HG03175 (cell line): ENCODE measurements around the gene ATP1B1.

Source experiments
- ATAC-seq: cut with Tn5 transposase; IDR thresholded peaks from one replicate; pipeline ENCODE4 v1.9.1; 2021; ENCODE audit warnings: mild to moderate bottlenecking, moderate library complexity; ENCODE audit not compliant: unreplicated experiment

ATP1B1 gene

DNA sequence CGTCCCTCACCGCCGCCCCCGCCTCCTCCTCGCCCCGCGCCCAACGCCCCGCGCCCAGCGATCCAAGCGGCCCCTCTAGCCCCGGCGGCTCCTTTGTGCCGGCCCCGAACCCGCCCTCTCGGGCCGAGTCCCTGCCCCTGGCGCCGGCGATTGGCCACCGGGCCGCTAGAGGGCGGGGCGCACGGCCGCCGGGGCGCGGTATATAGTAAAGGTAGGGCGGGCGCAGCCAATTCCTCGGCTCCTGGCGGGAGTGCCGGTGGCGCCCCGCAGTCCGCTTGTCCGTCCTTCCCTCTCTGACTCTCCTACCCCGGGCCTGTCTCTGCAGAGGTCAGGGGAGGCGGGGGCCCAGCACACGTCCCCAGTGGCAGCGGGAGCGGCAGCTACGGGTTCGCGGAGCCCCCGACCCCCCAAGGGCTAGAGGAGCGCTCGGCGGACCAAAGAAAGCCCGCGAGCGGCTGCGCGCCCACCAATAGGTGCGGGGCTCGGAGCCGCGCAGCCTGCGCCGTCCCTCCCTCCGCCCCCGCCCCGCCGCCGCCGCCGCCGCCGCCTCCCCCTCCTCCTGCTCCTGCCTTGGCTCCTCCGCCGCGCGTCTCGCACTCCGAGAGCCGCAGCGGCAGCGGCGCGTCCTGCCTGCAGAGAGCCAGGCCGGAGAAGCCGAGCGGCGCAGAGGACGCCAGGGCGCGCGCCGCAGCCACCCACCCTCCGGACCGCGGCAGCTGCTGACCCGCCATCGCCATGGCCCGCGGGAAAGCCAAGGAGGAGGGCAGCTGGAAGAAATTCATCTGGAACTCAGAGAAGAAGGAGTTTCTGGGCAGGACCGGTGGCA is at the start of gene ATP1B1:
TSS of gene ATP1B1 (plus strand) at position 596 of the 826 bp plus-strand sequence. CDS start at position 736, 140 bp downstream.
- ATAC-seq = peak; percentile 89

DNA sequence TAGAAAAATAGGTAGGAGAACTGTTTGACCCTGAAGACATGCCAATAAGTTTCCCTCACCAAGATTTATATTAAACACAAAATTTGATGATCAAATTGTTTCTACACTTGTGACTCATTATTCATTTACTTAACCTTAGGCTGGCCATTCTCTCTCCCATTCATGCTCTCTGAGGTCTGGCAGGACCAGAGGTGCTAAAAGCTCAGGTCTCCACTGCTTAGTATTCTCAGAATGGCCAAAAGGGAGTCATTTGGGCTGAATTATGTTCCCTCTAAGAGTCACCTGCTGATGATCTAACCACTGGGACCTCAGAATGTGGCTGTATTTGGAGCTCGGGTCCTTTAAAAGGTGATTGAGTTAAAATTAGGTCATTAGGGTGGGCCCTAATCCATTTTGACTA is 47.1 kb upstream of the ATP1B1 start:
- no peak for ATAC-seq

DNA sequence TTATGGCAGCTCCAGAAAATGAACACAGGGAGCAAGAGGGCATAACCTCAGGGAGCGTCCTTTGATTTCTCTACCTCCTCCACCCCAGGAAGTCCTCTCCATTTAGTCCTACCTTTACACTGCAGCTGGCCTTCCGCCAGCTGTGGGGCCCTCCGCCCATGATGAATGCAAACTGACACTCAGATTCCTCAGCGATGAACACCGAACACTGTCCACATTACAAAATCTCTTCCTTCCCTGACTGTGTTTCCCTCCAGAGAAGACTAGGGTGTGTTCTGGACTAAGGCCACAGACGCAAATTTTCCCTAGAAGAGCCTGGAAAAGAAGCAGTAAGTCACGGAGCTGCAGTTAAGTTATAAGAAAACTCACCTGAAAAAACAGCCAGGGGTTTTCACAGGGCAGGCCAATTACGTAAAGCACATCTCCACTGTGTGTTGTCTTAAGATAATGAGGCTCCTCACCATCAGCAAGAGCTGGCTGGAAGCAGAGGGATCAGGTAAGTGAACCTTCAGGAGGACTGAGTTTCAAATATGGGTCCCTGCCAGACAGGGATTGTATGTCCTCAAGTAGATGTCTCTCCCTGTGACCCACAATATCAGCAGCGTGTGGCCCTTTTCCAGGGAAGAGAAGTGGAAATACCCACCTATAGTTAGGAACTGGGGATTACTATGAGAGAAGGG is 46.3 kb upstream of the ATP1B1 start:
- no peak for ATAC-seq

DNA sequence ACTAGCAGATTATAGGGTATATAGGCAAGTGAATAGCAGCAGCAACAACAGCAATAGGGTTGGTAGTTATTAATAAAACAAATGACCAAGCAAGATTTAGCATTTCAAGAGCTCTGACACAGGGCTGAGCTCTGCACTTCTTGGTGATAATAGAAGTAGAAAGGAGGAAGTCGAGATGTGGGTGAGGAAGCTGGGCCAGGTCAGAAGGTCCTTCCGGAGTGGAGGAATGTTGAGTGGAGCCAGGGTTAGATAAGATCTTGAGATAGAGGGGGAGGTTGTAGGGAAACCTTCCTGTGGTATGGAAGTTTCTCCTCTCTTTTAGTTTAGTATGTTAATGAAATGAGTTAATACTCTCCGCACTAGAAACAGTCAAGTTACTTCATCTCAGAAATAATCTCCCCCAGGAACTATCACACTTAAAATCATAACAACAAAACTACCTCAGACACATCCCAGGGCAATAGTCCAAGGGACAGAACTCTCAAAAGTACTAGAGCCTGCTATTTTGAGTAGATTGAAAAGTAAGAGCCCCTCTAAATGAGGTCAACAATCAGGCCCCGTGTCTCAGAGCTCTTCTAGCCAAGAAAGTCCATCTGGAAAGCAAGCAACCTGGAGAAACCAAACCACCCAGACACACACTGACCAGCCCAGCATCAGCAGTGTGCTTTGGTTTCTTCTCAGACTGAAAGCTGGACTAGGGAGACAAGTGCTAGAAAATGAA is 45.4 kb upstream of the ATP1B1 start:
- ATAC-seq = no peak

DNA sequence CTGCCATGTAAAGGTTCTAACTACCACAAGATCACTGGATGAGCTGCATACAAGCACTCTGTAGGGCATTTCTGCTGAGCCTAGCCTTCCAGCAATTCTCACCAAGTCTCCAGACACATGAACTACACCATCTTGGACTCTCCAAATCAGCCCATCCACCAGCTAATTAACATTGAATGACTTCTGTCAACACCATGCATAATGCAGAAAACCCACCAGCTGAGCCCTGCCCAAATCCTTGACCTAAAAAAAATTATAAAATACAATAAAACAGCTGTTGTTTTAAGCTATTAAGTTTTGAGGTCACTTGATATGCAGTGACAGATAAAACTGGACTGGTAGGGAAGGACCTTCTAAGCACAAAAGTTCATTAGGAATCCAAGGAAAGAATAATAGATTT is 44.3 kb upstream of the ATP1B1 start:
- ATAC-seq = no peak

DNA sequence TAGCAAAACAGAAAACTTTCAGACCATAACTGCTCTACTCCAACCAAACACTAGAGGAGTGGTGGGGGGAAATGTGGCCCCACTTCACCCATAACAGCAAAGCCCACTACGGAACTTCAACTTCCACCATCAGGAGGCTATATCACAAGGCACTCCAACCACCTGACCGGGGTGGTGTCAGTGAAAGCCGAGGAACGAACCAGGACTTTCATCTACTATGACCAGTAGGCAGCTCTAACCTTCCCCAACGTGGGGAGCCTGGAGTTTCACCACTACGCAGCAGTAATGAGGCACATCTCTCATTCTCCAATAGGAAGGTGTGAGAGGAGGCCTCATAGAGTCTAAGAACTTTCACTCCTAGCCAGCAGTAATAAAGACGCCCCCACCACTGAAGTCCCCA is 42.4 kb upstream of the ATP1B1 start:
- no peak for ATAC-seq

DNA sequence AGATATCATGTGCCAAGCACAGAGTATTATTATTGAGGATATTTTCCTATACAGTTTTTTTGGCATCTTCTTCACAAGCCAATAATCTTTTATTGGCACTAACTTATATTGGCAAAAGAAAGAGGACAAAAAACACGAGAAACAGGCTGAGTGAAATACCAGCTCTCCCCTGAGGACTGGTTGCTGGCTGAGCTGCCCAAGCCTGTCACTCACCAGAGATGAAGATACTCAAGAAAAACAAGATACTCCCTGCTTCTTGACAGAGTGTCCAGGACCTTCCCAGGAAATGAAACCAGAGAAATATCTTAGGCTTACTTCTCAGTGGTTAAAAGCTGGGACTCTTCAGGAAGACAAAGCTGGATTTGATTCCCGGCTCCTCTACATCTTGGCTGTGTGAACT is 35.9 kb upstream of the ATP1B1 start:
- ATAC-seq = no peak

DNA sequence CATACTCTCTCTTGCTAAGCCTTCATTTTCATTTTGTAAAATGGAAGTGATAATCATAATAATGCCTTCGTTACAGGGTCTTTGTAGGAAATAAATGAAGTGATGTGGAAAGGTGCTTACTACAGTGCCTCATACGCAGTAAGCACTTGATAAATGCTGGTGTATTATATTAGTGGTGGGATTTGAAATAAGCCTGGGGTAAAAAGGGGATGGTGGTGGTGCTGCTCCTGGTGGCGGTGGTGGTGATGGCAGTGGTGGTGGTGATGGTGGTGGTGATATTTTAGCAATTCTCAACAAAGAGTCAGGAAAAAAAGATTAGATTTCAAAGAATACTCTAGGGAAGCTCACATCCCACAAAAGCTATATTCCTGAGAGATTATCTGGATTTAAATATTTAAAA is 35.5 kb upstream of the ATP1B1 start:
- ATAC-seq = no peak

DNA sequence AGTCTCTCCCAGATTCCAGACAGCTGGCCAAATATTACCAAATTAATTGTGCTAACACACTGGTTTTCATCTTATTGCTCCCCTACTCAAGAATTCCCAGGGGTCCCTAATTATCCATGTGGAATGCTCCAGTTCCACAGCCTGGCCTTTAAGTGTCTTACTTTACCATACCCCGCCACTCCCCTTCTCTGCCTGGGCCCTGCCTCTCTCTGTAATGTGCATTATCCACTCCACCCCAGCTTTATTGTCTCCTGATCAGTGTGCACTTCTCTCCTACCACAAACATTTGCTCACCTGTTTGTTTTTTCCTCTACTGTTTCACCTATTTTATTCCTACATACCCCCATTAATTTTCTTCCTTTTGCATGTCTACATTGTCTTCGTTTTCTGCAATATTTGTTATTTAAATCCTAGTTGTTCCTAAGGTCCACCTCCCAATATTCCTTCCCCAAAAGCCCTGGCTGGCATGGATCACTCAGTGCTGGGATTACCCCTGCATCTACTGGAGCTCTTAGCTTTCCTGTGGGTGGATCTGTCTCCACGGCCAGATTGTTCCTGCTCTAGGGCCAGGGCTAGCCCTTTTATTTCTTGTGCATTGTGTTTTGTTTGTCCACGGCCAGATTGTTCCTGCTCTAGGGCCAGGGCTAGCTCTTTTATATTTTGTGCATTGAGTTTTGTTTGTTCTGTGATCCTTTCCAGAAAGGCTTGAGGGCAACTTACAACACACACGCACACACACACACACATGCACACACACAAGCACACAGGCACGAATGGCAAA is 33.4 kb upstream of the ATP1B1 start:
- no peak for ATAC-seq

DNA sequence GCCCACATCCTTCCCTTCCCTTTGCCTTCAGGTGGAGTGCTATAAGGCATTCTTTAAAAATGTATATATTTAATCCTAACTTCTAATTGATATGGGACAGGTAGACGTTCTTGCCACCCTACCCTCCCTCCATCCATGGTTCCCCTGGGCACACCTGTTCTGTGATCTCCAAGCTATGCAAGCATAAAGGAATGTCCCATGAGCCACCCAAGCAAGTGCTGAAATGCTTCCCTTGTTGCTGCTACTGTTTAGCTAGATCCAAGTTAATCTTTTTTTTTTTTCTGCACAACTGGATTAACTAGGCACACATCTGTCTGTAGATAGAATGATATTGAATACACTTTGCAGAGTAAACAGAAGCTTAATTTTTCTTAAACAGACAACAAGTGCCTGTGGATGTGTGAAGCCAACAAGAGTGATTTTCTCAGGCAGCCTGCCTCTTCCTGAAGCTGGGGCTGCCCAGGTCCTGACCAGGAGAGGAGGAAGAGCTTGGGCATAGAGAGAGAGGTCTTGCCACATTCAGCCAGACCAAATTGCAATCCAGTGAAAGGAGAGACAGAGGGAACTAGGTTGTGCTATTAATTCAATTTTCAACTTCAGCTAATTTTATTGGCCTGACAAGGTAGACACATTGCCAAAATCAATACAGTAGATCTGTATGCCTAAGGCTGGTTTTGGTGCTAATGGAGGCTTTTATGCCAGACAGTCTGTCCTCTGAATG is 28.2 kb upstream of the ATP1B1 start:
- ATAC-seq = no peak

DNA sequence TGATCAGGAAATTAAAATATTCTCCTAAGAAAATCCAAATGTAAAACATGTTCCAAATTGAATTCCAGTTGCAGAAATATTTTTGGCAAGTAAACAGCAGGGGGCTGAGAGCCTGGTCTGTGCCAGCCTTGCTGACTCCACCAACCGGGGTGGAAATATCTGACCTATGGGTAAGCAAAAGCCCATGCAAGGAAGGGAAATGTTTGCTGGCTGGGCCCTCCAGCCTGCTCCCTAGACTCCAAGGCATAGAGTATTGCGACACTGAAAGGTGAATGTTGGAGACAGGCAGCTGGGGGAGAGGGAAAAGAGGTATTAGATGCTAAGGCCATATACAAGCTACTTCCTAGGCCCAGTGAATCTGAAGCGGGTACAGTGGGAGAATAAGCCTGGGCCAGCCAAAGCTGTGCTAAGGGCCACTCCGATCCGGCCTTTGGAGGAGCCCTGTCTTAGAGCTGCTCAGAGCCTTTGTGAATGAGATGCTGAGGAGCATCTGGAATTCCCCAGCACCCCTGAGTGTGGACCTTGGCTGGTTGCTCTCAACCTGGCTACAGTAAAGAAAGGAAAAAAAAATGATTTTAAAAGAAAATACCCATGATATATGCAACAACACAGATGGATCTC is 24.9 kb upstream of the ATP1B1 start:
- no peak for ATAC-seq

DNA sequence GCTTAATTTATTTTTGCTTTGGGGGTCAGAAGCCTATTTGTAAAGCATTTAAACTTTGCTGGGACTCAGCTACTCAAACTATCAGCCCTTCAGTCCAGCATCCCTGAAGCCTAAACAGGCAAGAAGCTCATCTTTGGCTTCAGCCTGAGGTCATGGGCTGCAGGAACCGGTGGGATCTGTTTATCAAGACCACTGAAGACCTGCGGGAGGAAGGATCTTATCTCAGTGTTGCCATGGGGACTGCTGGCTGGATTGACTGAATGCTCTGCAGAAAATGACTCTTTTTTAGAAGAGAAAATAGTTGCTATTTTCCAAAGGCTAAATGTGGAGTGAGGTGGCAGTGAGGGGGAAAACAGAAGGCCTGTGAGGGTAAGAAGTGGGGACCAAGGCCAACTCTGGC is 20.6 kb upstream of the ATP1B1 start:
- ATAC-seq = no peak

DNA sequence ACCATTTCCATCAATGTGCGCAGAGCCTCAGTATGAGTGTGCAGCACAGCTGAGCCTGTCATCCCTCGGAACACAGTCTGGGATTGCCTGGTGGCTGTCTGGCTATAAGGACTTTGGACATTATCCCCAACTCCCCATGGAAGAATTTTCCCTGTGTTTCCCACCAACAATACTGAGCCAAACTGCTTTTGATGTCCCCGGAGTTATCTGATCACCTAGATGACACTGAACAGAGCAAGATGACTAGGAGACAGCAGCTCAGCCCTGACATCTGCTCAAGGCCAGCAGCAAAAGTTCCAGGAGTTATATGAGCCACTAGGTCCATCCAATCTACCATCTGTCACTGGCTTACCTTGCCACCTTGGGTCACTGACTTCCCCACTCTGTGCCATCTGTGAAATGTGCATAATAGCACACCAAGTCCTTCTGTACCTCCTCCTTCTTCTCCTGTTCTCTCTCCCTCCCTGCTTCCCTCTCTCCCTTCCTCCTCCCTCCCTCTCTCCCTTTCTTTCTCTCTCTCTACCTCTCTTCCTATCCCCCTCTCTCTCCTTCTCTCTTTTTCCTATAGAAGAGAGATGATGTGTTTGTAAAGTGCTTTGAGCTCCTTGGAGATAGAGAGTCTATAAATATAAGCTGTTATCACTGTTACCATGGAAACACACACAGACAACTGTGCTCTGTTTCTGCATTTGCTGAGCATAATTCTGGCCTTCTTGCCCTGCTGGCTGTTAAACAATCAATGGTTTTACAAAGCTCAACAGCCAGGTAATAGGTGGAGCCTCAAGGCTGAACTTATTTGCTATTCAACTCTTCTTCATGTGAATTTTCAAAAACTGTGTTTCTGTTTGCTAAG is 19.7 kb upstream of the ATP1B1 start:
- peak; percentile 43 for ATAC-seq

DNA sequence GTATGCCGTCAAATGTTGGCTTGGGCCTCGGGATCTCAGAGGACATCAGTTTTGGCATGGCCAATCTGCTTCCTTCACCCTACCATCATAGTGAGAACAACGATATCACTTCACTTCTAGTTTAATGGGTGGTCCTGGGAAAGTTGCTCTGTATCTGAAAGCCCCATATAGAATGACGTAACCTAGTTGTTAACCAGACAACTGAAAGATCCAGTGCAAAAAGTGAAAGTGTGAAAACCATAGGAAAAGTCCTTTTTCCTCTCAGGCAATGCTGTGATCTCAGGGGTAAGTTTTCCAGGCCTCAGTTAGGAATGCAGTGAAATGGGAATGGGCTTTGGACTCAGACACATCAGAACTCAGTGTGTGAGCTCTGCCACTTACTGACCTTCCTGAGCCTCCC is 18.6 kb upstream of the ATP1B1 start:
- no peak for ATAC-seq

DNA sequence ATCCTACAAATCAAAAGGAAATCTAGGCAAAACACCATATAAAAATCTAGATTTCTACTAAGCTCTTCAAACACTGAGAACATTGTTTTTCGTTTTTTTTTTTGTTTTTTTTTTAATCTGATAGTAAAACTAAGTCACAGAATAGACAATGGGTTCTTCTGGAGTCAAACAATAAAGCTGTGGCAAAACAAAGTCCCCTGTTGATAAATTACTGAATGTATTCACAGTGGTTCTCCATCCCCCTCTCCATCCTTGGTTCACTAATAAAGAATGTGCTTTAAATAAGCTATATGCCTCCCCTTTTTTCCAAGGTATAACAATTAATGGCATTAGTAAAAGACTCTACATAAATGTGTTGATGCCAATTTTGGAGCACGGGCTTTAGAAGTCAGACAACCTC is 16.7 kb upstream of the ATP1B1 start:
- ATAC-seq = no peak

DNA sequence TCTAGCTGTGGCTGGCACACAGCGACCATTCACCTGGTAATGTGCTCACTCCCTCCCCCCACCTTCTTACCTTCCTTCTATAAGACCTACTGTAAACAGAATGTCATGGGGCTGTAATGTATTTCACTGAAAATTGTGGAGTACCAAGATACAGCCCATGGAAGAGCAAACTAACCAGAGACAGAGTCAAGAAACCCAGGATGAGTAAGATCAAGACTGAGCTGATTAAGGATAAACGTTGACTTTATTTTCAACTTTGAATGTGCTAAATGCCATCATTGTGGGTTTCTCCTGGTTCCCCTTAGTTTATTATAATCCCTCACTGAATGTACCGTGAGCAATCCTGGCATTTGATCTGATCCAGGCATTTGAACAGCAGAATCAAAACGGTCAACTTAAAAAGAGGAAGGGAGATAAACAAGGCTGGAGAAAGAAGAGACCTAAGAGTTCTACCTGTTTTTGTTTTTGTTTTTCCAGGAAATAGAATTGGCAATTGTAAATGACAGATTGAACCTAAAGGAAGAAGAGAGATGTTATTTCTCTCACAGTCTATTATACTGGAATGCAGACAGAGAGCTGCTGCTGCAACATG is 16.1 kb upstream of the ATP1B1 start:
- ATAC-seq = no peak

DNA sequence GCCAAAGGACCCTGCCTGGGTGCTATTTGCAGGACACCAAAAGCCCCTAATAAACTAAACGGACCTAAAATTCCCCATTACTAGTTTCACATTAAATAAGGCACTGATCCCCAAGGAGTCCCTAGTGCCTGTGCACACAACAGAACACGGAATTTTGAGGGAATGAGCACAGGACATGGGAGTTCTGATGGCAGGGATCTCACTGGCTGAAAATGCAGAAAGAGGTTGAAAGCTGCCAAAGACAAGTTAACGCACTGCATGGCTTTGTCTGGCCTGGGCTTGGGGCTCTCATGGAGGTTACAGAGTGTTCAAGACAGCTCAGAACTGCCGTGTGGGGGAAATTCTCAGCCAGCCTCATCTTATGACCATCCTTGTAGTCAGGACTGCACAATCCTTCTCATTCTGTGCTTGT is 15.6 kb upstream of the ATP1B1 start:
- peak; percentile 38 for ATAC-seq

DNA sequence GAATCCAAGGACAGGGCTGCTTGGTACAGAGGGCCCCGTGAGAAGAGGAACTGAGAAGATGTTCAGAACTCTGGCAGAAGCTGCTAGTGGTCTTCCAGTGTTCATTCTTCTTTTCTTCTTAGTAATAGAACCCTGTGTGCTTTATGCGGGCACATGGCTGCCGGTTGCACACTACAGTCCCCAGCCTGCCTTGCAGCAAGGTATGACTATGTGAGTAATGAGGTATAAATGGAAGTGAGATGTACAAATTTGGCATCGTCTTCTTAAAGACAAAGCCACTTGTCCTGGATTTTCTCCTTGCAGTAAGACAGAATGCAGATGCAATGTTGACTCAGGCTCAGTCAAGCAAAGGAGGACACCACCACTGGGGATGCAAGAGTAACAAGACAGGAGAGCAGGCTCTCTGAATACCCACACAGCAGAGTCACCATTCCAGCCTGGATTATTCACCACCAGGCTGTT is 15.0 kb upstream of the ATP1B1 start:
- ATAC-seq = peak; percentile 82

DNA sequence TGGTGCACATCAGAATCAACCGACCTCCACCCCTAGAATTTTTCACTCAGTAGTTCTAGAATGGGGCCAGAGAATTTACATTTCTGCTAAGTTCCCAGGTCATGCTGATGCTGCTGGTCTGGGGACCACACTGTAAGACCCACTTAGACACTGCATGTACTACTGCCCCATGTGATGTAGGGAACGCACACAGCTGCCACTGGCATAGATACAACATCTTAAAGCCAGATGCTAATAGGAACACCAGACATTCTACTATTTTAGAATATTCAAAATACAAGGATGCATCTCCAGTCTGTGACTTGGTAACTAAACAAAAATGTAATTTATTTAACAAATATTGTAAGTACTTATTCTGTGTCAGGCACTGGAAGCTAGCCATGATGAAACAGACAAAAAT is 14.1 kb upstream of the ATP1B1 start:
- ATAC-seq = no peak
